Measurements from ENCODE around the gene KAZALD1.

Gene KAZALD1

DNA sequence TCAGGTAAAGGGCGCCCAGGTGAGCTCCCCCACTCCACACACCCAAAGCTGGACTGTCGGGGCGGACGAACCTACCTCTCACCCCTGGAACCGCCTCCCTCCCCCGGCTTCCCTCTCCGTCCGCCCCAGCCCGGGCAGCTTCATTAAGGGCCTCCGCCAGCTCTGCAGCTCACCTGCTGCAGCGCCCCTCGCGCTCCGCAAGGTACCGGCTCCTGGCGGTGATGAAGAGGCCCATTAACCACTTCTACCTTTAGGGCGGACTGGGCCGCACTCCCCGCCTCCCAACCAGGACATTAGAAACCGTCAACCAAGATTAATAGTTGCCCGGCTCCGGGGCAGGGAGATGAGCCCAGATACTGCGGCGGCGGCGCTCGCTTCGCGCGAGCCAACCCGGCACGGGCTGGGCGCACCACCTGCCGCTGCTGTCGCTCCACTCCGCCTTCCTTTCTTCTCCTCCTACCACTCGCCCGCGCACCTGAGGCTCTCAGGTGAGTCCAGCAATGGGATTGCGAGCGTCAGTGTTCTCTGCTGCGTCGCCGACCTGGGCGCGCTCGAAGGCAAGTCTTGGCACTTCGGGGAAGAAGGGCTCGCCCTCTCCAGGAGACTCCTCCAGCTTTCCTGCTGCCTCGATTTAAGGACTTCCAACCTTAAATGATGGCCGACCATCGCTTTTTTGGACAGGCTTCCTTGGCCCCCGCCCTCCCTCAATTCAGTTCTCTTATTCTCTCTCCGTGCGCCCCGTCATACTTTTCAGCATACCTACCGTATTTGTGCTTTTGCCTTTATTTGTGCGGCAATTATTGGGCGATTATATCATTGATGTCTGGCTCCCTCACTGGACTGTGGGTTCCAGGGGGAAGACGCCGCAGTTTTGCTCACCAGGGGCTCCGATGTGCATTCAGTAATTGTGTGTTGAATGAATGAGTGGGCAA lies 13.6 kb upstream of the KAZALD1 start:
- no peak for DNase-seq (ENCODE audit: low read depth)

GRCh38 chr10:101050208-101051069 lies 11.3 kb upstream of the KAZALD1 start:
- DNase-seq (ENCODE audit: low read depth) = peak; percentile 78

DNA sequence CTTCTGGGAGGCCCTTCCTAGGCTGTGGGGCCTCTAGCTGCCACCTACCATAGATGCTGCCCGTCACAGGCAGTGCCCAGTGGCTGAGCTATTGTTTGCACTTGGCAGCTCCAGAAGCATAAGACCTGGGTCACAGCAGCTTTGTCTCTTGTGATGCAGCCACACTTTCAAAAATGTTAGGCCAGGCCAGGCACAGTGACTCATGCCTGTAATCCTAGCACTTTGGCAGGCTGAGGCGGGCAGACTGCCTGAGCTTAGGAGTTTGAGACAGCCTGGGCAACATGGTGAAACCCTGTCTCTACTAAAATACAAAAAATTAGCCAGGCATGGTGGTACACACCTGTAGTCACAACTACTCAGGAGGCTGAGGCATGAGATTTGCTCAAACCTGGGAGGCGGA lies 9.5 kb upstream of the KAZALD1 start:
- no peak for DNase-seq (ENCODE audit: low read depth)

- DNase-seq (ENCODE audit: low read depth) = no peak
Measured at GRCh38 chr10:101053516-101053915, 8.3 kb upstream of the KAZALD1 start.

- DNase-seq (ENCODE audit: low read depth) = no peak
Measured at GRCh38 chr10:101054351-101054750, 7.4 kb upstream of the KAZALD1 start.

- no peak for DNase-seq (ENCODE audit: low read depth)
Measured at GRCh38 chr10:101054876-101055275, 6.9 kb upstream of the KAZALD1 start.

- DNase-seq (ENCODE audit: low read depth) = no peak
Measured at GRCh38 chr10:101055411-101055810, 6.4 kb upstream of the KAZALD1 start.

DNA sequence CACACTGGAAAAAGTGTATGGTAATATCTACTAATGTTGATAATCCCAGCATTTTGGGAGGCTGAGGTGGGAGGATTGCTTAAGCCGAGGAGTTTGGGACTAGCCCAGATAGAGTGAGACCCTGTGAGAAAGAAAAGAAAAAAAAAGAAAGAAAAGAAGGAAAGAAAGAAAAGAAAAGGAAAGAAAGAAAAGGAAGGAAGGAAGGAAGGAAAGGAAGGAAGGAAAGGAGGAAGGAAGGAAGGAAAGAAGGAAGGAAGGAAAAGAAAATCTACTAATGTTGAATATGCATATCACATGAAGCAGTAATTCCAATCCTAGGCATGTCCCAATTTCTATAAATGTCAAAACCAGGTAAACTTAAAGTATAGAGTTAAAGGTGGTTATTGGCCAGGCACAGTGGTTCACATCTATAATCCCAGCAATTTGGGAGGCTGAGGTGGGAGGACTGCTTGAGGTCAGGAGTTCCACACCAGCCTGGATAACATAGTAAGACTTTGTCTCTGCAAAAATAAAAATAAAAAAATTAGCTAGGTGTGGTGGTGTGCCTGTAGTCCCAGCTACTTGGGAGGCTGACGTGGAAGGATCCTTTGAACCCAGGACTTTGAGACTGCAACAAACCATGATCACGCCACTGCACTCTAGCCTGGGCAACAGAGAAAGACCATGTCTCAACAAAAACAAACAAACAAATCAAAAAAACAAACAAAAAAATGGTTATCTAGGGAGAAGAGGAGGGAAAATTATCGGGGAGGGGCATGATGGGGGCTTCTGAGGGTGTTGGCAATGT lies 5.2 kb upstream of the KAZALD1 start:
- no peak for DNase-seq (ENCODE audit: low read depth)

- DNase-seq (ENCODE audit: low read depth) = peak; percentile 80
Measured at GRCh38 chr10:101060036-101060950, 1.5 kb upstream of the KAZALD1 start.

DNA sequence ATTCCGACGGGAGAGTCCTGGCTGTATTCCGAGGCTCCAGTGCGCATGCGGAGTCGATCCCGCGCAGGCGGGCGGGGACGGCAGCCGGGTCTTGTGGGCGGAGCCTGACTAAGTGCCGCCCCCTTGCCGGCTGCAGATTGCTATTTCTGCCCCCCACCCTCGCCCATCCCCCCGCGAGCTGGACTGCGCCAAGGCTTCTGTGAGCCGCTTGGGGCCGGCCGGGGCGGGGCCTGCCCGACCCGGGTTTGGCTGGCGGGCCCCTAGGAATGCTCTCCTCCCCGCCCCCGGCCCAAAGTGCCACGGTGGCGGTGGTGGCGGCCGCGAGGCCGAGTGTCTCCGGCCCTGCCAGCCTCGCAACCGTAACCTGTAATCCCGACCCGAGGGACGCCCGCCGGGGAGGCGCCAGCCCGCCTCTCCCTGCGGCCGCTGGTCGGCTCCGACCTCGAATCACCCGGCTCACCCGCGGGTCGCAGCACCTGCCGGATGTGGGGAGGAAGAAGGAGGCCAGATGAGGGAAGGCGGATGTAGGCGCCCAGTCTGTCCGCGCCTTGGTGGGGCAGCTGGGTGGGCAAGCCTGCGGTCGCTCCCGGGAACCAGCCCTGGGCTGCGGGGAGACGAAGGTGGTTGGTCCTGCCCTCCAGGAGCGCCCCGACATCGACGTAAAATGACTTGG lies 702 bp upstream of the KAZALD1 start:
- DNase-seq (ENCODE audit: low read depth) = peak; percentile 90

- DNase-seq (ENCODE audit: low read depth) = peak; percentile 64
Measured at GRCh38 chr10:101062232-101063049, 652 bp downstream of the KAZALD1 start.

- no peak for DNase-seq (ENCODE audit: low read depth)
Measured at GRCh38 chr10:101063050-101063525, 1.3 kb downstream of the KAZALD1 start.

DNA sequence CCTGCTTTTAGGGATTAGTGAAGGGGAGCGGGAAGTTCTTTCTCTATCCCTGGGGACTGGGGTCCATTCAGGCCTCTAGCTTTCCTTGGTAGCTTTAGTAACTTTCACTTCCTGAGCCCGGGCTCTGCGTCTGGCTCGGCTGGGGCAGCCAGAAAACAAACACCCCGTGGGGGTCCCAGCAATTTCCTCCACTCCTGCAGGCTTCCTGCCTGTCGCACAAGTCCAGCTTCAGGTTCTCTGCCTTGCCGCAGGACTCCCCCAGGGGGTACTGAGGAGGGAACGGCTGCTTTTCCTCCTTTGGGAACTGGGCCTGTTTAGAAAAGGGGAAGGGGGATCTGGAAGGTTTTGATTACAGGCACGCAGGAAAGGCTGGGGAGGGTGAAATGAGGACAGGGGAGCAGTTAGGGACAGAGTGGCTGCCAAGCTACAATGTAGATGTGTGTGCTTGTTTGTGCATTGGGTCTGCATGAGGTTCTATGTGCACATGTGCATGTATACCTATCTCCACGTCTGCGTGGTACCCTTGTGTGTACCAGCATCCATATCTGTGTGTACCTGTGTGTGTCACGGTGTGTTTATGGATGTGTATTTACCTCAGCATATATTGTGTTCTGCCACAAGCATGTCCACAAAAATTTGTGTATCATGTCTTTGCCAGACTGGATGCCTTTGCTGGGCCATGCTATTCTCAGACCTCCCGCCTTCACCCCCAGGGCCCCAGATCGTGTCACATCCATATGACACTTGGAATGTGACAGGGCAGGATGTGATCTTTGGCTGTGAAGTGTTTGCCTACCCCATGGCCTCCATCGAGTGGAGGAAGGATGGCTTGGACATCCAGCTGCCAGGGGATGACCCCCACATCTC lies 2.0 kb downstream of the KAZALD1 start:
- DNase-seq (ENCODE audit: low read depth) = no peak

DNA sequence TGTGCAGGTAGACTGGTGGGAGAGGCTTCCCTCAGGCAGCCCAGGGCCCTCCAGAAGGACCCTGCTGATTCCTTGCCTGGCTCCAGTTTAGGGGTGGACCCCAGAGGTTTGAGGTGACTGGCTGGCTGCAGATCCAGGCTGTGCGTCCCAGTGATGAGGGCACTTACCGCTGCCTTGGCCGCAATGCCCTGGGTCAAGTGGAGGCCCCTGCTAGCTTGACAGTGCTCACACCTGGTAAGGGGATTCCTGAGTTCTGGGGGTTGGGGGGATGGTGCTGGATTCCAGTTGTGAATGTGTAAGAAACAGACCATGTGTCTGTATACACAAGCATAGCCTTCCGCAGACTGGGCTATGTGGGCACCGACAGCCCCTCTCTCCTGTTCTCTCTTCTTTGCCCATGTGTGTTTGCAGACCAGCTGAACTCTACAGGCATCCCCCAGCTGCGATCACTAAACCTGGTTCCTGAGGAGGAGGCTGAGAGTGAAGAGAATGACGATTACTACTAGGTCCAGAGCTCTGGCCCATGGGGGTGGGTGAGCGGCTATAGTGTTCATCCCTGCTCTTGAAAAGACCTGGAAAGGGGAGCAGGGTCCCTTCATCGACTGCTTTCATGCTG lies 2.7 kb downstream of the KAZALD1 start:
- no peak for DNase-seq (ENCODE audit: low read depth)

- no peak for DNase-seq (ENCODE audit: low read depth)
Measured at GRCh38 chr10:101065481-101066145, 3.8 kb downstream of the KAZALD1 start.

- DNase-seq (ENCODE audit: low read depth) = no peak
Measured at GRCh38 chr10:101066146-101066895, 4.5 kb downstream of the KAZALD1 start.

GRCh38 chr10:101066896-101067355 lies 5.1 kb downstream of the KAZALD1 start:
- no peak for DNase-seq (ENCODE audit: low read depth)
